NCI-H2107 (cell line): ENCODE results near the gene SETMAR.
"Not testable (repeated sequence)": the region's sequence is repeated elsewhere in the genome, so short reads cannot be mapped to it uniquely, and the experiment has no call there.

Experiments used
- DNase-seq: peaks from one replicate; lab custom pipeline; 2025; lab: John Stamatoyannopoulos, UW

The SETMAR gene

GRCh38 chr3:4313606-4314293, 10.6 kb downstream of the SETMAR start:
- DNase-seq: no peak

GRCh38 chr3:4314688-4315087, 11.5 kb downstream of the SETMAR start:
- no peak for DNase-seq

GRCh38 chr3:4320096-4320911, 17.1 kb downstream of the SETMAR start:
- no peak for DNase-seq

GRCh38 chr3:4321732-4322131, 18.6 kb downstream of the SETMAR start:
- no peak for DNase-seq

- DNase-seq: no peak
Observed at GRCh38 chr3:4322635-4323034, 19.5 kb downstream of the SETMAR start.

DNA sequence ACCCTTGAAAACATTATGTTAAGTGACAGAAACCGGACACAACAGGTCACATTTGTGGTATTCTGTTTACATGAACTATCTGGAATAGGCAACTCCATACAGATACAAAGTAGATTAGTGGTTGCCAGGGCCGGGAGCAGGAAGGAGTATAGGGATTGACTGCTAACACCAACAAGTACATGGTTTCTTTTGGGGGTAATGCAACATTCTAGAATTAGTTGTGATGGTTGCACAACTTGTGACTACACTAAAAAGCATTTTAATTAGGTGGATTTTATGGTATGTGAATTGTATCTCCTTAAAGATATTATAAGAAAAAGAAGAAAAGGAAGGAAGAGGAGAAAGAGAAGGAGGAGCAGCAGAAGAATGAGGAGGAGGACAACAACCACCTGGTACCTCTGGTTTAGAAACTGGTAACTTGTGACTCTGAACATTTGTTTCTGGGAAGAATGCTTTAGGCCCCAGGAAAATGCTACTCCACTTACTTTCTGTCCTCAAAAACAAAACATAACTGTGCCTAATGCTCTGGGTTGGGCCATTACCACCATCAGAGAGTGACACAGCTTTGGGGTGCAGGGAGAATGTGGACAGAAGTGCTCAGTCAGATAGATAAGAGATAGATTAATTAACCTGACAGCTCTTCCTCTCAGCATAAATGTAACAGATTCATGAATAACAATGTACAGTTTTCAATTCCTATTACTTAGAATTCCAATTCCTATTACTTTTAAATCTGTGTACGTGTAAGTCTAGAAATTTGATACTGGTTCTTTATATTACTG, 20.3 kb downstream of the SETMAR start:
- no peak for DNase-seq

DNA sequence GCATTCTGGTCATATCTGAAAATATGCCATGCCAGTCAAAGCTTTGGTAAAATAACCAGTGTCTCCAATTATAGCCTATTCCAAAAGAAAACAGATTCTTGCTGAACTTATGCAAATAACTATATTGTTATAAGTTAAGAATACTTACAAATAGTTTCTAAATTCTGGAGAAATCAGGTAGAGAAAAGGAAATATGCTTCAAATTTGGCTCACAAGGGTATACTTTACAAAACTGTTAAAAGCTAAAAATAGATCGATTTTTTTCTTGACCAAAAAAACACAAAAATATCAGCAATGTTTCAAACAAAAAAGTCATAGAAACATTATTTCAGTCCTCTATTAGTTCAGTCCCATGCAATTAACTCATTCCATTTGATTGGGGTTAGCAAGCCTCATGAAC, 23.7 kb downstream of the SETMAR start:
- no peak for DNase-seq

DNA sequence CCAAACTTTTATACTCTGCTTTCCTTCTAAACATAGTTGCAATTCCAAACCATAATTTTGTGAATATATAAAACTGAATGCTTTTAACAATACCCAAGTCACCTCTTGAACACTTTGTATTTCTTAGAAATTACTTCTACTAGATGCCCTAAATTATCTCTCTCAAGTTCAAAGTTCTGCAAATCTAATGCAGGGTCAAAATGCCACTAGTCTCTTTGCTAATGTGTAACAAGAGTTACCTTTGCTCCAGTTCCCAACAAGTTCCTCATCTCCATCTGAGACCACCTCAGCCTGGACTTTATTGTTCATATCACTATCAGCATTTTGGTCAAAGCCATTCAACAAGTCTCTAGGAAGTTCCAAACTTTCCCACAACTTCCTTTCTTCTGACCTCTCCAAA, 26.6 kb downstream of the SETMAR start:
- DNase-seq: not testable (repeated sequence)

GRCh38 chr3:4332111-4332510, 28.9 kb downstream of the SETMAR start:
- no peak for DNase-seq

DNA sequence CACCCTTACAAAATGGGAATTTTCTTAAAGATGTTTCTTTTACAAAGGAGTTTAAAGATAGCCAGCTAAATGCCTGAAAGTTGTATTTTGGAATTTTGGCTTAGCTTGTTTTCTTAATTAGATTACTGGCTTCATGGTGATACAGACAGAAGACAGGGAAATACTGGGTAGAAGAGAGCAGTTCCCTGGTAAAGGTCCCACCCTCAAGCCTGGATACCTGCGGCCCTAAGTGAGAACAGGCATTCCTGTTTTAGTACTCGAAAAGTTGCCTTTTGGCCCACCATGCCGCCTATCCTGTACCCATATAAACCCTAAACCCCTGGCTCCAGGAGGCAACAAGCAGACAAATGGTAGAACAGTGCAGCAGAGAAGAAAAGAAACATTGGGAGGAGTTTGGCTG, 29.4 kb downstream of the SETMAR start:
- no peak for DNase-seq

- DNase-seq: no peak
Observed at GRCh38 chr3:4332991-4333390, 29.8 kb downstream of the SETMAR start.

- DNase-seq: no peak
Observed at GRCh38 chr3:4334548-4334947, 31.4 kb downstream of the SETMAR start.

DNA sequence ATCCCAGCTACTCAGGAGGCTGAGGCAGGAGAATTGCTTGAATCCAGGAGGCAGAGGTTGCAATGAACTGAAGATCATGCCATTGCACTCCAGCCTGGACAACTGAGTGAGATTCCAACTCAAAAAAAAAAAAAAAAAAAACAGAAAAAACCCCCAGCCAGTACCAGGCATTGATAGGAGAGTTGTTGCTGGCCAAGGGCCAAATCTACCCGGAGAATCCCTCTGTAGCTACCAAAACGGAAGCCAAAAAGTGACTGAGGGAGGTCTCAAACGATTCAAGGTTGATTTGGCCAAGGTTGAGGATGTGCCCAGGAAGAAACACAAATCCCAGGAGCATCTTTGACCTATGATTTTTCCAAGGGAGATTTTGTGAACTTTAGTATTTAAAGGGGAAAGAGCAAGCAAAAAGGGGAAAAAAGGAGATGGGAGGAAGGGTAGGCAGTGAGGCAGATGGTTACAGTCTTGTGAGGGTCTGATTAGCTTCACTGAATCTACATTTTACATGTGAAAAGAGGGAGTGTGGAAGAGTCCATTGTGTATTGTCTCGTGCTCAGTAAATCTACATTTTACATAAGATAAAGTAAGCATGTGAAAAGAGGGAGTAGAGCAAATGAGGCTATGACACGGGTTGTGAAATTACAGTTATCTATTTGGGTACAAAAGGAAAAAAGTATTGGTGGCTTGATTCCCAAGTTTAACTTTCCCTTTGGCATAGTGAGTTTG, 32.8 kb downstream of the SETMAR start:
- DNase-seq: no peak

- DNase-seq: no peak
Observed at GRCh38 chr3:4336850-4337546, 33.8 kb downstream of the SETMAR start.

GRCh38 chr3:4338751-4339150, 35.6 kb downstream of the SETMAR start:
- no peak for DNase-seq

DNA sequence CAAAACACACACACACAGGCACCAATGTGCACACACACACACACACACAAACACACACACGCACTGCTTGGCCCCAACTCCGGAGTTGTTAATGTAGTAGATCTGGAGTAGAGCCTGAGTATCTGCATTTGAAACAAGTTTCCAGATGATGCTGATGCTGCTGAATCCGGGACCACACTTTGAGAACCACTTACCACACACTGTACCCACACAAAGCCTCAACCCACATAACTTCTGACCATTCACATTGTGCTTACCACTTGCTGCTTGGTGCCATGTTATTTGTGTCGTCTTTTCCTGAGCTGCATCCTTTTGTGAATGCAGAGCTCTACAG, 36.9 kb downstream of the SETMAR start:
- no peak for DNase-seq

GRCh38 chr3:4340411-4341335, 37.5 kb downstream of the SETMAR start:
- no peak for DNase-seq

DNA sequence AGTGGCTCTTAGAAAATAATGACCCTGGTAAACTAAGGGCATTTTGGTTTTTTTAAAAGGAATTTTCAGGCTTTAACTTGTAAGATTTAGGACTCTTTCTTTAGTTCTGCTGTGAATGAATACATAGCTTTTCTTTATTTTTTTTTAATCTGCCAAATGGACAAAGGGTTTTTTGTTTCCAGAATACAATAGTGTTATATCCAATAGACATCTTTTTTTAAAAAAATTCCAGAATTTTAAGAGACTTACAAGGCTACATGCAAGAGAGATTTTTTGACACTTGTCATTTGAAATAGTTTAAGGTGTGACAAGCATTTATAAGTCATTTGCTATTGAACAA, 38.1 kb downstream of the SETMAR start:
- no peak for DNase-seq

GRCh38 chr3:4343258-4343657, 40.1 kb downstream of the SETMAR start:
- DNase-seq: no peak

GRCh38 chr3:4350789-4351163, 47.6 kb downstream of the SETMAR start:
- DNase-seq: no peak
